ENCODE results near the gene NOG. TPM values are rescaled to one million over a fixed set of nuclear protein-coding genes. Genes with fewer than 3 reads are reported as not detected.
A peak's percentile ranks its signal among the peaks of the same experiment; 100 is the strongest.

The NOG gene
- total RNA-seq, 4 donors from 2014 or later, result 0.30 to 1.0 TPM; not detected in 2

DNA sequence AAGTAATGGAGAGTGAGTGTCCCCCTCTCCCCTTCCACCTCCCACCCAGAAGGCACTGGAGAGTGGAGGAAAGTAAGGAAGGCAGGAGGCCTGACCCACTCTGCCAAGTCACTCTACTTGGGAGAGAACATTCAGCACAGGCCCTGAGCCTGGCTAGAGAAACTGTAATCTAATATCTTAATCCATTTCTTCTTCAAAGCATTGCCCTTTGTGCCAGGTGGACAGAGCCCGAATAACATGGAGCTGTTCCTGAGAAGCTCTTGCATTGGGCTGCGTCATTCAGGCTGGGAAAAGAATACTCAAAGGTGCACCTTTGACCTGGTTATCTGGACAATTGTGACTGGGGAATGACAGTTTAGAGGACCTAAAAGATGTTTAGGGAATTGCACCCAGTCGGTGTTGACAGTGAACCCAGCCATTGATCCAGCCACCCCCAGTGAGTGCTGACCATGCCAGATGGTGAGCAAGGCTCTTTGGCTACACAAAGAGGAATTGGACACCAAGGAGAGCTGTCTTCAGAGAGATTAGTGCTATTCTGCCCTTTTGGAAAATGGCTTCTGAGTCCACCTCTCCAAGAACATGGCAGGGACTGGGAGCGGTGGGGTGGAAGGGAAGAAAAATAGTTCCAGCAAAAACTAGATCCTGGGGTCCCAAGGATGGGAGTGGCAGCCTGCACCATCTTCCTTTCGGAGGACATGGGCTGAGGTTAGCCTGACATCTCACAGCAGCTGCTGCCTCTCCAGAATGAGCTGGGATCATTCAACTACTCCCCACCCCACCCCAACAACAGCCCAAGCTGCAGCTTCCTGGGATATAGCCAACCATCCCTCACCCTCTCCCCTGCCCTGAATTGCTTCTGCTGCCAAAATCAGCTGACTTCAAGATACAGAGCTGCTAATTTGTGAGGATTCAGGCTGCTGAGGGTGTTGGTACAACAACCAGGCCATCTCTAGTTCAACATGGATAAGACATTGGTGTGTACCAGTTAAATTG is 11.6 kb upstream of the NOG start:
- Histone ChIP-seq H3K4me3 (no peak overlapping the region), H3K36me3 (no peaks in the 10 kb centered on the region), H3K27me3 (peaks cover 52% of the 10 kb centered on the region), H3K9me3 (no peaks in the 10 kb centered on the region), H3K4me1 (no peaks in the 10 kb centered on the region), H3K27ac (no peak overlapping the region)
- WGBS, result 93% methylated on average over 3 of the region's 5 CpGs
- TF ChIP-seq EP300 (IDR thresholded peaks at IDR 0.05), result no peak
- TF ChIP-seq POLR2AphosphoS5 (IDR thresholded peaks at IDR 0.05), result no peak
- no peak for TF ChIP-seq CTCF (IDR thresholded peaks at IDR 0.05)
- TF ChIP-seq POLR2A (IDR thresholded peaks at IDR 0.05), result no peak
- no peak for DNase-seq (ENCODE audit: low spot score in 2 of 2)

GRCh38 chr17:56583772-56584171 is 9.7 kb upstream of the NOG start:
- H3K4me1 ChIP-seq, result no peaks in the 10 kb centered on the region
- 69% methylated on average over 7 of the region's 7 CpGs for WGBS
- H3K36me3 ChIP-seq, result no peaks in the 10 kb centered on the region
- H3K27ac ChIP-seq, result no peak overlapping the region
- TF ChIP-seq POLR2A (IDR thresholded peaks at IDR 0.05), result no peak
- TF ChIP-seq CTCF (IDR thresholded peaks at IDR 0.05), result no peak
- TF ChIP-seq POLR2AphosphoS5 (IDR thresholded peaks at IDR 0.05), result no peak
- TF ChIP-seq EP300 (IDR thresholded peaks at IDR 0.05), result no peak
- peaks cover 57% of the 10 kb centered on the region for H3K27me3 ChIP-seq
- DNase-seq (ENCODE audit: low spot score in 2 of 2), result no peak
- H3K4me3 ChIP-seq, result no peak overlapping the region
- no peaks in the 10 kb centered on the region for H3K9me3 ChIP-seq

DNA sequence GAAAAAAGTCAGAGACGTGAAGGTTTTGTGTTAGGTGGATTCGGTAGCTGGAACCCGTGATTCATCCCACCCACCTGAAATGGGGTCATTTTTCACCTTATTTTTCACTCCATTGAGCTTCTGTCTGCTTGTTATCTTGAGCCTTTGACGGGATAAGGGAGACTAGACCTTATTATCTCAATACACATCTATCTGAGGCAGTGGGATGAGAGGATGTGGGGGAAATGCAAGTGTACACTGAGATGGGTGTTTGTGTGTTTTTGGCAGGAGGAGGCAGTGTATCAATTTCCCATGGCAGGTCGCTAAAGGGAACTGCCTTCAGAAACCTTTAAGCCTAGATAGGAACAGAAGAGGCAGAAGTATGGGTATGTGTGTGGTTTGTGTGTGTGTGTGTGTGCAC is 6.2 kb upstream of the NOG start:
- peaks cover 76% of the 10 kb centered on the region for H3K27me3 ChIP-seq
- no peak for DNase-seq (ENCODE audit: low spot score in 2 of 2)
- 80% methylated on average over 5 of the region's 5 CpGs for WGBS
- H3K27ac ChIP-seq, result no peak overlapping the region
- no peaks in the 10 kb centered on the region for H3K9me3 ChIP-seq
- peaks cover 1% of the 10 kb centered on the region for H3K4me1 ChIP-seq
- no peak for TF ChIP-seq POLR2AphosphoS5 (IDR thresholded peaks at IDR 0.05)
- no peak for TF ChIP-seq EP300 (IDR thresholded peaks at IDR 0.05)
- no peak for TF ChIP-seq POLR2A (IDR thresholded peaks at IDR 0.05)
- no peak for TF ChIP-seq CTCF (IDR thresholded peaks at IDR 0.05)
- H3K36me3 ChIP-seq, result no peaks in the 10 kb centered on the region
- no peak overlapping the region for H3K4me3 ChIP-seq

- TF ChIP-seq CTCF (IDR thresholded peaks at IDR 0.05) (peak; percentile 79 to 99), POLR2AphosphoS5 (IDR thresholded peaks at IDR 0.05) (no peak)
- peak in 1 of 2 donors; percentile 64 for DNase-seq (ENCODE audit: low spot score in 2 of 2)
- H3K4me3 ChIP-seq, result peak overlapping the region; percentile 70
- H3K4me1 ChIP-seq, result peaks cover 50% of the 10 kb centered on the region
- no peak overlapping the region for H3K27ac ChIP-seq
- peaks cover 92% of the 10 kb centered on the region for H3K27me3 ChIP-seq
- no peaks in the 10 kb centered on the region for H3K9me3 ChIP-seq
- no peaks in the 10 kb centered on the region for H3K36me3 ChIP-seq
- 3% methylated on average over 11 of the region's 44 CpGs for WGBS
These were observed 913 bp upstream of the NOG start for GRCh38 chr17:56592487-56593085.

- H3K4me3 ChIP-seq, result peak overlapping the region; percentile 70
- H3K27ac ChIP-seq, result no peak overlapping the region
- no peak for TF ChIP-seq EP300 (IDR thresholded peaks at IDR 0.05)
- TF ChIP-seq POLR2A (IDR thresholded peaks at IDR 0.05), result no peak
- TF ChIP-seq CTCF (IDR thresholded peaks at IDR 0.05), result no peak
- TF ChIP-seq POLR2AphosphoS5 (IDR thresholded peaks at IDR 0.05), result no peak
- H3K27me3 ChIP-seq, result peaks cover 94% of the 10 kb centered on the region
- DNase-seq (ENCODE audit: low spot score in 2 of 2), result no peak
- WGBS, result under 1% methylated on average over 36 of the region's 46 CpGs
- no peaks in the 10 kb centered on the region for H3K9me3 ChIP-seq
- H3K36me3 ChIP-seq, result no peaks in the 10 kb centered on the region
- peaks cover 55% of the 10 kb centered on the region for H3K4me1 ChIP-seq
These were observed 333 bp upstream of the NOG start for GRCh38 chr17:56593086-56593645.

Measured in suprapubic skin (tissue), 4 donors.